SK-N-SH (cell line): ENCODE measurements around the gene INSC.

Experiments
- CTCF ChIP-seq: fragments of 200-600 bp; sonication (generic); IDR thresholded peaks from 2 replicates; pipeline ENCODE4 v1.6.1; 2017; ENCODE audit warnings: antibody characterized with exemption, mild to moderate bottlenecking, moderate library complexity
- EP300 ChIP-seq, 2 experiments: IDR thresholded peaks; 2 replicates each; pipeline versions ENCODE4 v1.4.0 to v1.6.1; 2012; ENCODE audit warnings: borderline replicate concordance in 1 of 2, low read depth in 1 of 2, low read length in 1 of 2
- MXI1 ChIP-seq: IDR thresholded peaks from 2 replicates; pipeline ENCODE4 v1.6.1; 2012; ENCODE audit warnings: mild to moderate bottlenecking, low read depth, low read length, improper control_type of control experiment
- POLR2AphosphoS5 ChIP-seq: IDR thresholded peaks from 2 replicates; pipeline ENCODE4 v1.6.1; 2012; ENCODE audit warnings: low read depth, low read length
- RAD21 ChIP-seq: IDR thresholded peaks from 2 replicates; pipeline ENCODE4 v1.6.1; 2012; ENCODE audit warnings: mild to moderate bottlenecking, low read length
- TAF1 ChIP-seq: IDR thresholded peaks from 2 replicates; pipeline ENCODE4 v1.6.1; 2012; ENCODE audit warnings: low read depth, mild to moderate bottlenecking, low read length, moderate library complexity, borderline replicate concordance
- TCF12 ChIP-seq: IDR thresholded peaks from 2 replicates; pipeline ENCODE4 v1.4.0; 2012
- TF ChIP-seq, protein P1 (sequence below): IDR thresholded peaks from 2 replicates; pipeline ENCODE4 v1.6.1; 2012; ENCODE audit warnings: mild to moderate bottlenecking, low read depth, low read length, moderate library complexity

DNA sequence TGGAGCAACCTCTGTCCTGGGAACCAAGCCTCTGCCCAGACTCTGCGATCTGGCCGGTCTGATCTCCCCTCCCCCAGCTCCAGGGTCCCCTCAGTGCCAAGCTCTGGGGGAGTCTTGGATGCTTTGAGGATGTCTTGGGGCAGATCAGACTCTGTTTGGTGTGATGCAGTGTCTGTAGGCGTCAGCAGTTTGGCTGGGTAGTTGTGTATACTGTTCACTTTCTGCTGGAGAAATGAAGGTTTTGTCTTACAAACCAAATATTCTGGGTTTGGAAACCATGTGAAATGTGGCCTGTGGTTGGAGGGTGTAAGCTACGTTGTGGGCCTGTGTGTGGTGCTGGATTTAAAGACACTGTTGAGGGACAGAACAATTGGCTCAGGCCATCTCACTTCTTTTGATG, 4.6 kb downstream of the INSC start:
- TF ChIP-seq, protein P1, sequence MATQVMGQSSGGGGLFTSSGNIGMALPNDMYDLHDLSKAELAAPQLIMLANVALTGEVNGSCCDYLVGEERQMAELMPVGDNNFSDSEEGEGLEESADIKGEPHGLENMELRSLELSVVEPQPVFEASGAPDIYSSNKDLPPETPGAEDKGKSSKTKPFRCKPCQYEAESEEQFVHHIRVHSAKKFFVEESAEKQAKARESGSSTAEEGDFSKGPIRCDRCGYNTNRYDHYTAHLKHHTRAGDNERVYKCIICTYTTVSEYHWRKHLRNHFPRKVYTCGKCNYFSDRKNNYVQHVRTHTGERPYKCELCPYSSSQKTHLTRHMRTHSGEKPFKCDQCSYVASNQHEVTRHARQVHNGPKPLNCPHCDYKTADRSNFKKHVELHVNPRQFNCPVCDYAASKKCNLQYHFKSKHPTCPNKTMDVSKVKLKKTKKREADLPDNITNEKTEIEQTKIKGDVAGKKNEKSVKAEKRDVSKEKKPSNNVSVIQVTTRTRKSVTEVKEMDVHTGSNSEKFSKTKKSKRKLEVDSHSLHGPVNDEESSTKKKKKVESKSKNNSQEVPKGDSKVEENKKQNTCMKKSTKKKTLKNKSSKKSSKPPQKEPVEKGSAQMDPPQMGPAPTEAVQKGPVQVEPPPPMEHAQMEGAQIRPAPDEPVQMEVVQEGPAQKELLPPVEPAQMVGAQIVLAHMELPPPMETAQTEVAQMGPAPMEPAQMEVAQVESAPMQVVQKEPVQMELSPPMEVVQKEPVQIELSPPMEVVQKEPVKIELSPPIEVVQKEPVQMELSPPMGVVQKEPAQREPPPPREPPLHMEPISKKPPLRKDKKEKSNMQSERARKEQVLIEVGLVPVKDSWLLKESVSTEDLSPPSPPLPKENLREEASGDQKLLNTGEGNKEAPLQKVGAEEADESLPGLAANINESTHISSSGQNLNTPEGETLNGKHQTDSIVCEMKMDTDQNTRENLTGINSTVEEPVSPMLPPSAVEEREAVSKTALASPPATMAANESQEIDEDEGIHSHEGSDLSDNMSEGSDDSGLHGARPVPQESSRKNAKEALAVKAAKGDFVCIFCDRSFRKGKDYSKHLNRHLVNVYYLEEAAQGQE = no peak
- TF ChIP-seq POLR2AphosphoS5 (no peak), CTCF (no peak), RAD21 (no peak), MXI1 (no peak), TCF12 (no peak), EP300 (IDR thresholded peaks at IDR 0.05; ENCODE audit: borderline replicate concordance in 1 of 2, low read depth in 1 of 2, low read length in 1 of 2) (no peak), TAF1 (no peak)
